ENCODE measurements around the gene NXPH2.
A peak's percentile ranks its signal among the peaks of the same experiment; 100 is the strongest.

NXPH2 gene

GRCh38 chr2:138779781-138780445, at the start of gene NXPH2:
TSS of gene NXPH2 (minus strand) at chr2:138780390. CDS start at chr2:138780241, 149 bp downstream.
- no peak for DNase-seq

GRCh38 chr2:138829326-138829919, 49.2 kb upstream of the NXPH2 start:
- DNase-seq: no peak

GRCh38 chr2:138827426-138828054, 47.4 kb upstream of the NXPH2 start:
- DNase-seq: peak; percentile 30

- no peak for DNase-seq
These were observed 43.5 kb upstream of the NXPH2 start for GRCh38 chr2:138823666-138824065.

GRCh38 chr2:138819964-138820363, 39.8 kb upstream of the NXPH2 start:
- DNase-seq: no peak

DNA sequence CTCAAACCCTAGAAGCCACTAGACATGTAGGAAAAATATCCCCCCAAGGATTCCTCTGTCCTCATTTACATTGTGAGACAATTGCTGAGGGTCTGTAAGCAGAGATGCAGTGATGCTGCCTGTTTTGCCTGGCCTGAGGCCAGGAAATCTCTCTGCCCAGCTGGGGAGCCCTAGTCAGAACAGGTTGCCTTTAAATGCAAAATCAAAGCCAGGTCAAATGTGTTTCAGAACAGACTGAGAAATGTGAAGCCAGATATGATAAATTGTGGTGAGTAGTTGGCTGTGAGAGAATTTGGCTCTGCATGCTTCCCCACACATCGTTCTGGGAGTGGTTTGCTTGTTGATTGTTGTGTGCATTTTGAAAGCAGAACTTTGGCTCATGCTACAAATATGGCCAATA, 38.4 kb upstream of the NXPH2 start:
- DNase-seq: no peak

- DNase-seq: no peak
These were observed 34.1 kb upstream of the NXPH2 start for GRCh38 chr2:138814123-138814898.

- no peak for DNase-seq
These were observed 31.2 kb upstream of the NXPH2 start for GRCh38 chr2:138811431-138811830.

DNA sequence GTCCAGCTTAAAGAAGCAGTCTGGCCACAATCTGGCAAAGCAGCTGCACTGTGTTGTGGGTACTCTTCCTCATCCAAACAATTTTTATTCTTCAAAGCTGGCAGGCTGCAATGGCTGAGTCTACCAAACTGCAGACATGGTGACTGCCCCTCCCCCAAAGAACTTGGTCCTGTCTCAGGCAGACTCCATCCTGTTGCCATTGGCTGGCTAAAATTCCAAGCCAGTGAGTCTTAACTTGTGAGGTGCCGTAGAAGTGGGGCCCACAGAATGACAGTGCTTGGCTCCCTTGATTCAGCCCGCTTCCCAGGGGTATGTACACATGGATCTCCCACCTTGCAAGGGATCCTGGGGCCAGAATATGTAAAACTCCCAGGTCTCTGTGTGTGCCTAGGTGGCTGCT, 14.5 kb upstream of the NXPH2 start:
- DNase-seq: no peak

DNA sequence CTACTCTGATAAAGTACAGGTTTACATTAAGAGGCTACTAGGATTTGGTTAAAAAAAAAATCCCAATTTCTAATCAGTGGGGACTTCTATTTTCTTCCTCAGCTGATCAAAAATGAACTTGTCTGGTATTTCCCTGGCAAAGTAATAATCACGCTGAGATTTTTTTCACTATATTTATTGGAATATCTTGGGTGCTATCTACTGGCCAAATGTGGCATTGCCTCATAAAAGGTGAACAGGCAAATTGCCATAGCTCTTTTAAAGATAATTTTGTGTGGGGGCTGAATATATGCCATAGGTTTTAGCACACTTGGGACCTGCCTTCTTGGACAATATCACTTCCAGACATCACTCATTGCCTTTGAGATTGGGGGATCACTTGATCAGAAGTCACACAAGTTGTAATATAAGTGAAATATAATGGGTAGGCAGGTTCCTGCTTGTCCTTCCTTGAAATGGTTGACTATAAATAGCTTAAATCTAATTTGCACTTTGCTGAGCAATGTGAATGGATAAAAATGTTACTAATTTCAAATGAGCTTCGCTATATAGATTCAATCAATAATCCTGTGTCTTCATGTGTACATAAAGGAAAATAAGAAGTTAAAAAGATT, 7.0 kb upstream of the NXPH2 start:
- DNase-seq: peak; percentile 50

DNA sequence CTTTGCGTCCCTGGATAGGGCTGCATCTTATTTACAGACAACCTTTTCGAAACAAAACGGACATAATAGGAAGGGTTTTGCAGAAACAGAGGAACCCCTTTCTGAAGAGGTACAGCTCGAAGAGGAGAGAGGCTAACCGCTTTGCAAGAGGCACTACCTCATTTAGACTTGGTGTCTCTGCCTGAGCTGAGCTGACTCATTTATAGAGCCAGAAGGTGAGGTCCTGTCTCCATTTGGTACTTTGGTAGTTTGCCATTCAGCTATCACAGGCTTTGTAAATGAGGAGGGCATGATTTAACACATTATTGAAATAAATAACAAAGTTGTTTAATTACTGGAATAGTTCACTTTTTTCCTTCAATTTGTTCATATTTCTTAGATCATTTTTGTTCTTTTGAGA, 2.2 kb upstream of the NXPH2 start:
- no peak for DNase-seq

DNA sequence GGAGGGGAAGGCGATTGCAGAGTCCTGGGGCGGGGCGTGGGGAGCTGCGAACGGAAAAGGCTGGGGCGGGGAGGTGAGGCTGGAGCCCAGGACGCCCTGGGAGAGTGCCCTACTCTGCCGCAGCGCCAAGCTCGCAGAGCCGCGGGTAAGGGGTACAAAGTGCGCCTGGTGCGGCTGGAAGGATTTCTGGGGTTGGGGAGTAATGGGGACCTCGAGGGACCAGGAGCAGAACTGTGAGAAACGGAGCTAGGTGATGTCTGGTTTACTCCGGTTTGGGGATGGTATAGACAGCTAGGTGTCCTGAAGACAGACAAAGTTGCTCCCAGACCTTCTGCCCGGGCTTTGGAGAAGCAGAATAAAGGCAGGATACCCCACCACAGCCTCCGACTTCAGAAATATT, 718 bp upstream of the NXPH2 start:
- DNase-seq: no peak

DNA sequence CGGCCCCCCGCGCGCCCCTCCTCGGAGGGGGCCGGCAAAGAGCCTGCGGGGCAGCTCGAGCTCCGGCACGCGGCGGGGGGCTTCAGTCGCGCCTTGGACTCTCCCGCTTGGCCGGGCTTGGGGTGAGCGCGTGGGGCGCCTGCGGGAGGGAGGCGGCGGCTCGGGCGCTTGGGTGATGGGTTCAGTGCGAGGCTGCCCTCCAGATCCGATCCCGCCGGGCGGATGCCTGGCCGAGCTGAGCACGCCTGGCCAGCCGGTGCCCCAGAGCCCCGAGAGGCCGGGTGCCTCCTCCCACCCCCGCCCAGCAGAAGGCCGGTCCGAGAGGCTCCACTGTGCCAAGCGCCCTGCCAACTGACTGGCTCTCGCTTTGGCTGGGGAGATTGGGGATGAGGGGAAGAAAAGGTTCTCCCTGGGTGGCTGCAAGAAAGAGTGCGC, 273 bp upstream of the NXPH2 start:
- no peak for DNase-seq

- no peak for DNase-seq
These were observed 797 bp downstream of the NXPH2 start for GRCh38 chr2:138779406-138779780.

GRCh38 chr2:138777996-138778395, 2.2 kb downstream of the NXPH2 start:
- DNase-seq: no peak

- no peak for DNase-seq
These were observed 4.5 kb downstream of the NXPH2 start for GRCh38 chr2:138775736-138776135.

GRCh38 chr2:138771534-138771933, 8.7 kb downstream of the NXPH2 start:
- DNase-seq: no peak

- DNase-seq: no peak
These were observed 13.1 kb downstream of the NXPH2 start for GRCh38 chr2:138767101-138767500.

DNA sequence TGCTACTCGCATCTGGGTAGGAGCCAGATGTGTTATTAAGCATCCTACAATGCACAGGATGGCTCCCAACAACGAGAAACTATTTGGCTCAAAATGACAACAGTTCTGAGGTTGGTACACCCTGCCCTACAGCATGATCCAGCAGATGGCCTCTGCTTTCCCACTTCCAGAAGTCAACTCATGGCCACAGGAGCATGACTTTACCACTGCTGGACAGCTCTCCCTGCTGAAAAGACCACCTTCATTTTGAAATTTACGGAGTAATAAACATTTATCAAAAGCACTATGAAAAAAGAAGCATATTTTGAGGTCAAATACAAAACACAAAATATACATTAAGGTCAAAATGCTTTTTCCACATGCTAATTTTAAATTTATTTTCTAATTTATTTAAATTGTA, 13.7 kb downstream of the NXPH2 start:
- no peak for DNase-seq

DNA sequence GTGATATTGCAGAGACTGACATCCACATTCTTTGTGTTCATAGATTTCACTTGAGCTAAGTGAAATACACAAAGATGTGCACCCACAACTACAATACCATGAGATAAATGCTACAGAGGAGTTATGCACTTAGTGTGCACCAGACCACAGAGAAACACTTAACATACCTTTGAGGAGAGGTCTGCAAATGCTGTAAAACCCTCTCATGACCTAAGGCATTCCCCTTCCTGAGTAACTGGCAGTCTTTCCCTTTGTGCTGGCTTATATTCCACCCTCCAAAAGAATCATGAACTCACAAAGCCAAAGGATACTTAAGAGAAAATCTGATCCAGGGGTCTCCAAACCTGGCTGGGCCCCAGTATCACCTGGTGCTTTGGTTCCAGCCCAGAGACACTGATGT, 16.2 kb downstream of the NXPH2 start:
- no peak for DNase-seq

DNA sequence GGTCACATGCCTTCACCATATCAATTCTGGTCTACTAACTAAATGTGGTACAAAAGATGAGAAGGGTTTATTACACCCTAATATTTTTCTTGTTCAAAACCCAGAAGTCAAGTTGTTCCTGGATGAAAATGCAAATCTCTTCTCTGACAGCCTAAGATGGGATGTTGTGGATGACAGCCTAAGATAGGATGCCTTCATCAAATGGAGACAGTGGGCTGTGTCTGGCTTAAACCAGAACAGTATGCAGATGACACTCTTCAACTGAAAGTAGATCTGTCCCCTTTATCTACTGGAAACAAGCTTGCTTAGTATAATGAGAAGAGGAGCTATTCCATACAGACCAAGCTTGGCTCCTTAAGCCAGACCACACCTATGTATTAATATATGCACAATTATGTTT, 17.7 kb downstream of the NXPH2 start:
- DNase-seq: no peak

DNA sequence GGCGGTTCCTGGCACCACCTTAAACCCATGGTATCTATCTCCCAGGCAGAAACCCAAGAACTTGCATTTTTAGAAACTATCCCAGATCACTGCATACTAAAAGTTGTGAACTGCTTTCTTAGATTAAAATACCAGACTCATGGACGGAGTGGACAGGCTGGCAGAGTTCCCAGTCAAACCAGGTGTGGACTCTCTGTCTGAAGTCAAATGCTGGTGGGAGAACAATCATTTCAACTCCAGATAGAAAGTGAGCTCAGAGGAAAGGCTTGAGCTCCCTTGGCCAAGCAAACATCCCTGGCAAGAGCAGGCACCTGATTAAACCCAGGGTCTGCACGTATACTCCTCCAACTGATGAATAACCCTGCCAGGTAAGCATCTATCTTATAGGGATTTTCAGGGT, 19.5 kb downstream of the NXPH2 start:
- no peak for DNase-seq

DNA sequence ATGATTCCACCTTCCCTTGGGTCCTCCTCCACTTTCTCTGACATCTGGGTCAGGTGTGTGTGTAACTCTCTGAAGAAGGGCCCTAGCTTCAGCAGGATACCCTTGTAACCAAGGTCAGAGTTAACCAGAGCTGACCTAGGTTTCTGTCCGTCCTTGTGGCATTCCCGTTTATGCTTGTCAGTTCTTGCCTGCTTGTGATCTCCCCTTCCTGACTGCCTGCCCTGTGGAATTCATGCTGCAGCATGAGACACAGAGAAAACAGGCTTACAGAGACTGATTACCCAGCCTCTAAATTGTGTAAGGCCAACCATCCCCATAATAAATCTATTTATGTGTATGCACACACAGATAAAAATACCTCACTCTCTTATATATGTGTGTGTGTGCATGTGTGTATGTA, 22.8 kb downstream of the NXPH2 start:
- no peak for DNase-seq
